ENCODE measurements around the gene TAF1B. TPM values are rescaled to one million over a fixed set of nuclear protein-coding genes. Genes with fewer than 3 reads are reported as not detected.
"Not testable (repeated sequence)": the region's sequence is repeated elsewhere in the genome, so short reads cannot be mapped to it uniquely, and the experiment has no call there.

The TAF1B gene
- total and polyA plus RNA-seq, 2 donors (not counting 3 experiments of a cell fraction or from before 2014, with no cell fraction given) = 6.3 to 29.4 TPM

- intact Hi-C loops (cut with micrococcal nuclease) (no loop called here), dilution Hi-C loops (cut with MboI; ENCODE audit: extremely low pct_ligation_motif_present, low sequenced_read_pairs) (no loop called here)
- no peak for FAIRE-seq
- Histone ChIP-seq H2AFZ (ENCODE audit: low read depth, low read length) (no peak overlapping the region), H3K4me1 (ENCODE audit: control insufficient read depth, extremely low read depth, insufficient read depth, low read length) (no peaks in the 10 kb centered on the region), H3K4me2 (ENCODE audit: insufficient read depth, low read length) (no peak overlapping the region), H3K9ac (replicated peaks; ENCODE audit: extremely low read depth, insufficient read depth, low read length) (no peak overlapping the region), H3K9me3 (replicated peaks; ENCODE audit: control insufficient read depth, insufficient read depth, low read length) (no peaks in the 10 kb centered on the region), H3K9me1 (replicated peaks; ENCODE audit: control insufficient read depth, extremely low read depth, insufficient read depth, low read length) (no peaks in the 10 kb centered on the region), H3K79me2 (ENCODE audit: control insufficient read depth, insufficient read depth, low read length) (no peaks in the 10 kb centered on the region), H3K36me3 (ENCODE audit: control insufficient read depth in 2 of 2, extremely low read depth in 1 of 2, insufficient read depth in 2 of 2, low read length in 2 of 2) (peaks cover 12 to 14% of the 10 kb centered on the region in 2 experiments), H3K27ac (ENCODE audit: insufficient read depth, low read depth, low read length) (no peak overlapping the region), H3K27me3 (ENCODE audit: control insufficient read depth in 2 of 2, insufficient read depth in 2 of 2, low read length in 2 of 2) (no peaks in the 10 kb centered on the region), H3K4me3 (replicated peaks in 1 of 3; ENCODE audit: insufficient read depth in 1 of 3, low read depth in 1 of 3, low read length in 3 of 3) (no peak overlapping the region), H4K20me1 (replicated peaks; ENCODE audit: control insufficient read depth, extremely low read depth, insufficient read depth, low read length) (no peaks in the 10 kb centered on the region)
- ChIA-PET POLR2A (no interaction called here), CTCF (no interaction called here)
- no TSS peak for BruUV-seq (replicated peaks)
- TF ChIP-seq POLR2A (IDR thresholded peaks at IDR 0.05; ENCODE audit: low read depth, low read length) (no peak), GATA2 (IDR thresholded peaks at IDR 0.05; ENCODE audit: insufficient read depth, insufficient read length, low read depth, low read length) (no peak), MAX (IDR thresholded peaks at IDR 0.05; ENCODE audit: insufficient read depth, insufficient read length) (no peak)
- no peak for DNase-seq (ENCODE audit: low read depth, low spot score)
Measured at GRCh38 chr2:9858730-9859068, 15.4 kb downstream of the TAF1B start.

GRCh38 chr2:9860922-9861580, 17.8 kb downstream of the TAF1B start:
- CTCF ChIA-PET = interaction anchor here (1.5 kb wide), 1 partner anchor 8 kb away, joined by 4 read pairs; no protein-coding TSS in a partner anchor
- FAIRE-seq; H4K20me1 ChIP-seq (replicated peaks; ENCODE audit: control insufficient read depth, extremely low read depth, insufficient read depth, low read length); intact Hi-C loops (cut with micrococcal nuclease); H3K4me2 ChIP-seq (ENCODE audit: insufficient read depth, low read length); BruUV-seq (replicated peaks); H3K4me1 ChIP-seq (ENCODE audit: control insufficient read depth, extremely low read depth, insufficient read depth, low read length); H3K4me3 ChIP-seq (replicated peaks in 1 of 3; ENCODE audit: insufficient read depth in 1 of 3, low read depth in 1 of 3, low read length in 3 of 3); H3K27me3 ChIP-seq (ENCODE audit: control insufficient read depth in 2 of 2, insufficient read depth in 2 of 2, low read length in 2 of 2); H3K27ac ChIP-seq (ENCODE audit: insufficient read depth, low read depth, low read length); DNase-seq (ENCODE audit: low read depth, low spot score); dilution Hi-C loops (cut with MboI; ENCODE audit: extremely low pct_ligation_motif_present, low sequenced_read_pairs); POLR2A ChIA-PET; H3K9ac ChIP-seq (replicated peaks; ENCODE audit: extremely low read depth, insufficient read depth, low read length); H3K9me1 ChIP-seq (replicated peaks; ENCODE audit: control insufficient read depth, extremely low read depth, insufficient read depth, low read length); H2AFZ ChIP-seq (ENCODE audit: low read depth, low read length); H3K9me3 ChIP-seq (replicated peaks; ENCODE audit: control insufficient read depth, insufficient read depth, low read length); H3K79me2 ChIP-seq (ENCODE audit: control insufficient read depth, insufficient read depth, low read length): not testable (repeated sequence)
- H3K36me3 ChIP-seq (ENCODE audit: control insufficient read depth in 2 of 2, extremely low read depth in 1 of 2, insufficient read depth in 2 of 2, low read length in 2 of 2) = peaks cover 3 to 12% of the 10 kb centered on the region in 2 experiments

Measured in endothelial cell of umbilical vein (primary cell).